WTC11 (cell line): ENCODE measurements around the gene SARM1. TPM values are rescaled to one million over a fixed set of nuclear protein-coding genes. Genes with fewer than 3 reads are reported as not detected.

Experiments used
- ATAC-seq: fragments of 200-7000 bp; cut with Tn5 transposase; 2 replicates; pipeline ENCODE4 v1.10.0; 2021; ENCODE audit warnings: mild to moderate bottlenecking, moderate library complexity
- CTCF ChIA-PET: fragments of 300-600 bp; sonication (Branson Sonifier 250); formaldehyde crosslinking; loops from one replicate; lab custom pipeline; 2021; ENCODE audit warnings: antibody characterized with exemption; lab: Charles Lee
- POLR2A ChIA-PET: fragments of 350-600 bp; sonication (Branson Sonifier 250); formaldehyde crosslinking; loops from one replicate; lab custom pipeline; 2021; ENCODE audit warnings: antibody characterized with exemption; lab: Charles Lee
- DNase-seq: peaks from one replicate; pipeline ENCODE4 v3.0.0; 2021; ENCODE audit warnings: low spot score
- H3K27ac Mint-ChIP-seq: 2 replicates; pipeline ENCODE4 v1.8.0; 2021; ENCODE audit warnings: mixed read lengths
- H3K27me3 Mint-ChIP-seq: 2 replicates; pipeline ENCODE4 v1.8.0; 2021; ENCODE audit warnings: low read depth, mild to moderate bottlenecking, moderate library complexity, mixed read lengths
- H3K36me3 Mint-ChIP-seq: 2 replicates; pipeline ENCODE4 v1.8.0; 2021; ENCODE audit warnings: mixed read lengths
- H3K4me1 Mint-ChIP-seq: 2 replicates; pipeline ENCODE4 v1.8.0; 2022; ENCODE audit warnings: mixed read lengths
- H3K4me3 Mint-ChIP-seq: 2 replicates; pipeline ENCODE4 v1.8.0; 2021; ENCODE audit warnings: mild to moderate bottlenecking, moderate library complexity, mixed read lengths
- H3K9me3 Mint-ChIP-seq: 2 replicates; pipeline ENCODE4 v1.8.0; 2021; ENCODE audit warnings: mixed read lengths
- ATF2 ChIP-seq: sonication (generic); formaldehyde crosslinking; IDR thresholded peaks from 2 replicates; pipeline ENCODE4 v1.8.1; 2022; ENCODE audit warnings: low read depth, missing genetic modification reagents, borderline replicate concordance
- ATF3 ChIP-seq: sonication (generic); formaldehyde crosslinking; conservative IDR thresholded peaks from 2 replicates; pipeline ENCODE4 v1.8.1; 2022; ENCODE audit warnings: mild to moderate bottlenecking, missing genetic modification reagents
- CTCF ChIP-seq: fragments of 200-600 bp; IDR thresholded peaks from 2 replicates; pipeline ENCODE4 v1.8.0; 2022; ENCODE audit warnings: antibody characterized with exemption
- E2F5 ChIP-seq: sonication (generic); formaldehyde crosslinking; IDR thresholded peaks from 2 replicates; pipeline ENCODE4 v1.8.1; 2022; ENCODE audit warnings: mild to moderate bottlenecking, moderate library complexity, missing genetic modification reagents
- ESRRA ChIP-seq: sonication (generic); formaldehyde crosslinking; IDR thresholded peaks from 2 replicates; pipeline ENCODE4 v1.8.1; 2022; ENCODE audit warnings: mild to moderate bottlenecking, missing genetic modification reagents, borderline replicate concordance
- GABPB1 ChIP-seq: sonication (generic); formaldehyde crosslinking; IDR thresholded peaks from 2 replicates; pipeline ENCODE4 v1.8.1; 2023; ENCODE audit warnings: mild to moderate bottlenecking, missing genetic modification reagents
- JUN ChIP-seq: sonication (generic); formaldehyde crosslinking; IDR thresholded peaks from 2 replicates; pipeline ENCODE4 v1.8.0; 2023; ENCODE audit warnings: mild to moderate bottlenecking, missing genetic modification reagents
- KAT7 ChIP-seq: sonication (generic); formaldehyde crosslinking; IDR thresholded peaks from 2 replicates; pipeline ENCODE4 v1.8.1; 2023; ENCODE audit warnings: missing genetic modification reagents, mild to moderate bottlenecking, borderline replicate concordance
- NR3C1 ChIP-seq: sonication (generic); formaldehyde crosslinking; conservative IDR thresholded peaks from 2 replicates; pipeline ENCODE4 v1.8.1; 2023; ENCODE audit warnings: low read depth, mild to moderate bottlenecking, missing genetic modification reagents
- OVOL2 ChIP-seq: fragments of 250-450 bp; sonication (Bioruptor Pico); IDR thresholded peaks from 2 replicates; pipeline ENCODE4 v1.9.0; 2021; ENCODE audit warnings: mild to moderate bottlenecking, borderline replicate concordance
- RELA ChIP-seq: sonication (generic); formaldehyde crosslinking; IDR thresholded peaks from 2 replicates; pipeline ENCODE4 v1.8.1; 2022; ENCODE audit warnings: missing genetic modification reagents, mild to moderate bottlenecking, borderline replicate concordance
- SMAD3 ChIP-seq: sonication (generic); formaldehyde crosslinking; IDR thresholded peaks from 2 replicates; pipeline ENCODE4 v1.8.0; 2022; ENCODE audit warnings: missing genetic modification reagents, mild to moderate bottlenecking, borderline replicate concordance
- SP1 ChIP-seq: sonication (generic); formaldehyde crosslinking; conservative IDR thresholded peaks from 2 replicates; pipeline ENCODE4 v1.8.1; 2022; ENCODE audit warnings: missing genetic modification reagents
- TCF7 ChIP-seq: sonication (generic); formaldehyde crosslinking; IDR thresholded peaks from 2 replicates; pipeline ENCODE4 v1.8.0; 2022; ENCODE audit warnings: mild to moderate bottlenecking, low read depth, missing genetic modification reagents, moderate library complexity
- TEAD1 ChIP-seq: sonication (generic); formaldehyde crosslinking; IDR thresholded peaks from 2 replicates; pipeline ENCODE4 v1.8.0; 2022; ENCODE audit warnings: mild to moderate bottlenecking, missing genetic modification reagents
- ZNF219 ChIP-seq: sonication (generic); formaldehyde crosslinking; IDR thresholded peaks from 2 replicates; pipeline ENCODE4 v1.8.0; 2023; ENCODE audit warnings: missing genetic modification reagents, mild to moderate bottlenecking, borderline replicate concordance
- ZNF263 ChIP-seq: sonication (generic); formaldehyde crosslinking; IDR thresholded peaks from 2 replicates; pipeline ENCODE4 v1.8.1; 2022; ENCODE audit warnings: low read depth, mild to moderate bottlenecking, moderate library complexity, missing genetic modification reagents
- ZNF416 ChIP-seq: fragments of 250-450 bp; sonication (Bioruptor Pico); IDR thresholded peaks from 2 replicates; pipeline ENCODE4 v1.9.0; 2021; ENCODE audit warnings: mild to moderate bottlenecking, inconsistent platforms
- ZNF423 ChIP-seq: fragments of 250-450 bp; sonication (Bioruptor Pico); IDR thresholded peaks from 2 replicates; pipeline ENCODE4 v2.1.2; 2022; ENCODE audit warnings: mild to moderate bottlenecking, moderate library complexity
- total RNA-seq: library from RNA; stranded (reverse); gene quantifications from 3 replicates; pipeline ENCODE4 v1.2.3, GENCODE V29; 2021
- TF ChIP-seq, protein P1 (sequence below): sonication (generic); formaldehyde crosslinking; IDR thresholded peaks from 2 replicates; pipeline ENCODE4 v1.8.0; 2022; ENCODE audit warnings: mild to moderate bottlenecking, missing genetic modification reagents
- TF ChIP-seq, protein P2 (sequence below): sonication (generic); formaldehyde crosslinking; IDR thresholded peaks from 2 replicates; pipeline ENCODE4 v1.8.1; 2023; ENCODE audit warnings: mild to moderate bottlenecking, missing genetic modification reagents, moderate library complexity

Gene SARM1
- total RNA-seq, 1 experiment from 2014 or later: 3.8 TPM

- POLR2A ChIA-PET: no interaction called here
- no peak for DNase-seq
- no peak overlapping the region for H3K4me3 Mint-ChIP-seq
- peaks cover 22% of the 10 kb centered on the region for H3K36me3 Mint-ChIP-seq
- ATAC-seq: no peak
- H3K4me1 Mint-ChIP-seq: no peaks in the 10 kb centered on the region
- TF ChIP-seq OVOL2 (no peak), ZNF423 (no peak), SP1 (no peak), SMAD3 (CRISPR knock-in tag) (no peak), ESRRA (CRISPR knock-in tag) (no peak), ATF3 (no peak), TCF7 (CRISPR knock-in tag) (no peak)
- H3K27ac Mint-ChIP-seq: no peak overlapping the region
- CTCF ChIA-PET: interaction anchor here (1.4 to 2.0 kb wide), 2 partner anchors 28 to 52 kb away, joined by 4 to 7 read pairs; partner anchors contain the start of gene TNFAIP1
- H3K27me3 Mint-ChIP-seq: no peaks in the 10 kb centered on the region
- no peaks in the 10 kb centered on the region for H3K9me3 Mint-ChIP-seq
Observed at GRCh38 chr17:28363776-28364650, 7.5 kb upstream of the SARM1 start.

DNA sequence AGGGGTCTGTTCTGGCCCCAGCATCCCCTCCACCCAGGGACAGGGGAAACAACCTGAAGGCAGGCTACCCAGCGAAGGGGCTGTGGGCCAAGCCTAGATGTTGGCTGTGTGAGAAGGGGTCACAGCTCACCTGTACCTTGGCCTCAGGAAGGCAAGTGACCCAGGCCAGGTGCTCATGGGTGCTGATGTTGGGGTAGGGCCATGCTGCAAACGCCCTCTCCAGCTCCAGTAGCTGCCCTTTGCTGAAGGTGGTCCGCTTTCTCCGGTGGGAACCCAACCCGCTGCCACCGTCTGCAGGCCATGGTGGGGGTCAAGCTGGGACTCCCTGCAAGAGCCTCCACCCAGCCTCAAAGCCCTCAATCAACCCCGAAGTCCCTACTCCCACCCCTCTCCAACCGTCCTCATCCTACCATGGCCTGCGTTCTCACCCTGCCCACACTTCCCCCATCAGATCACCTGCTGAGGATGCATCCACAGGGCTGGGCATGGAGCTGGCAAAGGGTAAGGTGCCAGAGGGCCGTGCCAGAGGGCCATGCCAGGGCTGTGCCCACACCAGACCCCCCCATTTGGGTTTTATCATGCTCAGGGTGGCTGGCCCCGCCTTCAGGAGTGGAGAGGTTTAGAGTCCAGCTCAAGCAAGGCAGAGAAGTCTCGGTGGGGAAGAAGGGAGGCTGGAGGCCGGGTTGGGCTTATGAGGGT lies 6.7 kb upstream of the SARM1 start, which contains the start of gene SEBOX:
SEBOX (minus strand) TSS at position 535 of the 699 bp plus-strand sequence; CDS start at position 487, 48 bp downstream.
- TF ChIP-seq ZNF263 (CRISPR knock-in tag): no peak
- TF ChIP-seq KAT7 (CRISPR knock-in tag): no peak
- no peak for TF ChIP-seq RELA (CRISPR knock-in tag)
- TF ChIP-seq ATF2 (CRISPR knock-in tag): no peak
- TF ChIP-seq E2F5 (CRISPR knock-in tag): no peak
- TF ChIP-seq, protein P1, sequence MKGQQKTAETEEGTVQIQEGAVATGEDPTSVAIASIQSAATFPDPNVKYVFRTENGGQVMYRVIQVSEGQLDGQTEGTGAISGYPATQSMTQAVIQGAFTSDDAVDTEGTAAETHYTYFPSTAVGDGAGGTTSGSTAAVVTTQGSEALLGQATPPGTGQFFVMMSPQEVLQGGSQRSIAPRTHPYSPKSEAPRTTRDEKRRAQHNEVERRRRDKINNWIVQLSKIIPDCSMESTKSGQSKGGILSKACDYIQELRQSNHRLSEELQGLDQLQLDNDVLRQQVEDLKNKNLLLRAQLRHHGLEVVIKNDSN (CRISPR knock-in tag): no peak
- no peak for TF ChIP-seq ESRRA (CRISPR knock-in tag)
- TF ChIP-seq TEAD1 (CRISPR knock-in tag): no peak
- no peak for TF ChIP-seq JUN
- TF ChIP-seq ZNF416 (CRISPR knock-in tag): no peak
- TF ChIP-seq NR3C1 (CRISPR knock-in tag): no peak
- no peak for TF ChIP-seq CTCF
- TF ChIP-seq GABPB1 (CRISPR knock-in tag): no peak
- TF ChIP-seq ZNF219 (CRISPR knock-in tag): no peak
- no peak for TF ChIP-seq SP1
- TF ChIP-seq, protein P2, sequence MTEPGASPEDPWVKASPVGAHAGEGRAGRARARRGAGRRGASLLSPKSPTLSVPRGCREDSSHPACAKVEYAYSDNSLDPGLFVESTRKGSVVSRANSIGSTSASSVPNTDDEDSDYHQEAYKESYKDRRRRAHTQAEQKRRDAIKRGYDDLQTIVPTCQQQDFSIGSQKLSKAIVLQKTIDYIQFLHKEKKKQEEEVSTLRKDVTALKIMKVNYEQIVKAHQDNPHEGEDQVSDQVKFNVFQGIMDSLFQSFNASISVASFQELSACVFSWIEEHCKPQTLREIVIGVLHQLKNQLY (CRISPR knock-in tag): no peak
- Mint-ChIP-seq H3K27me3 (no peaks in the 10 kb centered on the region), H3K27ac (no peak within 1 kb of the TSS), H3K4me1 (peaks cover 2% of the 10 kb centered on the region; the same call in 1 of the 2 replicates), H3K4me3 (no peak within 1 kb of the TSS), H3K36me3 (peaks cover 18% of the 10 kb centered on the region), H3K9me3 (no peaks in the 10 kb centered on the region)
- DNase-seq (no peak), ATAC-seq (no peak)
- POLR2A ChIA-PET: no interaction called here
- CTCF ChIA-PET: interaction anchor here (2.0 to 2.5 kb wide), 2 partner anchors 7 to 52 kb away, joined by 7 to 16 read pairs; partner anchors contain the start of gene POLDIP2
